Hepatocyte (in vitro differentiated cells): Measurements from ENCODE around the gene CFAP69. TPM values are rescaled to one million over a fixed set of nuclear protein-coding genes. Genes with fewer than 3 reads are reported as not detected.

Source experiments
- DNase-seq: peaks from one replicate; pipeline ENCODE4 v3.0.0-alpha.2; 2016; ENCODE audit warnings: low spot score
- H2AFZ ChIP-seq: fragments of 200-600 bp; sonication (generic); 2 replicates; pipeline ENCODE4 v1.6.0; 2016; ENCODE audit warnings: antibody characterized with exemption, mild to moderate bottlenecking
- H3K27ac ChIP-seq: fragments of 200-600 bp; sonication (generic); 2 replicates; pipeline ENCODE4 v1.5.1; 2016; ENCODE audit warnings: mild to moderate bottlenecking
- H3K27me3 ChIP-seq: fragments of 200-600 bp; sonication (generic); 2 replicates; pipeline ENCODE4 v1.6.1; 2016
- H3K36me3 ChIP-seq: fragments of 200-600 bp; sonication (generic); replicated peaks from 2 replicates; pipeline ENCODE4 v1.5.1; 2016; ENCODE audit warnings: low read depth; ENCODE audit not compliant: insufficient read depth
- H3K4me1 ChIP-seq: fragments of 200-600 bp; sonication (generic); 2 replicates; pipeline ENCODE4 v1.5.1; 2016; ENCODE audit warnings: mild to moderate bottlenecking, moderate library complexity; ENCODE audit not compliant: insufficient read depth
- H3K4me2 ChIP-seq: fragments of 200-600 bp; sonication (generic); 2 replicates; pipeline ENCODE4 v1.6.0; 2016
- H3K4me3 ChIP-seq: fragments of 200-600 bp; sonication (generic); 2 replicates; pipeline ENCODE4 v1.5.1; 2016; ENCODE audit warnings: mild to moderate bottlenecking
- H3K79me2 ChIP-seq: fragments of 200-600 bp; sonication (generic); 2 replicates; pipeline ENCODE4 v1.6.0; 2017; ENCODE audit warnings: mild to moderate bottlenecking
- H3K9me2 ChIP-seq: fragments of 200-600 bp; sonication (generic); replicated peaks from 2 replicates; pipeline ENCODE4 v1.6.0; 2017; ENCODE audit warnings: mild to moderate bottlenecking; ENCODE audit not compliant: insufficient read depth
- H3K9me3 ChIP-seq: fragments of 200-600 bp; sonication (generic); 2 replicates; pipeline ENCODE4 v1.5.1; 2016; ENCODE audit warnings: low read depth, mild to moderate bottlenecking
- H4K20me1 ChIP-seq: fragments of 200-600 bp; sonication (generic); 2 replicates; pipeline ENCODE4 v1.6.0; 2016; ENCODE audit warnings: mild to moderate bottlenecking; ENCODE audit not compliant: insufficient read depth, poor library complexity, severe bottlenecking
- EZH2 ChIP-seq: fragments of 200-600 bp; sonication (generic); IDR thresholded peaks from 2 replicates; pipeline ENCODE4 v1.6.1; 2016; ENCODE audit warnings: antibody characterized with exemption, mild to moderate bottlenecking, borderline replicate concordance
- EZH2phosphoT487 ChIP-seq: fragments of 200-600 bp; sonication (generic); IDR thresholded peaks from one replicate; pipeline ENCODE4 v1.6.1; 2018; ENCODE audit warnings: antibody characterized with exemption, mild to moderate bottlenecking, low read depth, moderate library complexity; ENCODE audit not compliant: unreplicated experiment, severe bottlenecking
- WGBS: methylation state at CpG from one replicate; pipeline ENCODE4 v1.1.6; 2016; ENCODE audit warnings: low lambda C conversion rate; ENCODE audit errors: missing lambda C conversion rate; 5-methylcytosine and 5-hydroxymethylcytosine counted together
- polyA plus RNA-seq: library from polyadenylated mRNA; unstranded; fragments of >200 nt; fragmentation: Nextera tagmentation; extraction: Ambion mirVana; gene quantifications from 2 replicates; pipeline ENCODE4 v1.2.1, GENCODE V29; 2016
- total RNA-seq: library from RNA; depleted of rRNA; stranded (reverse); fragments of >200 nt; gene quantifications from 2 replicates; pipeline ENCODE4 v1.2.3, GENCODE V29; 2014
- TF ChIP-seq, protein P1 (sequence below): fragments of 200-600 bp; sonication (generic); IDR thresholded peaks from 2 replicates; pipeline ENCODE4 v1.5.1; 2016; ENCODE audit warnings: antibody characterized with exemption, mild to moderate bottlenecking; ENCODE audit not compliant: poor library complexity

CFAP69 gene
- total and polyA plus RNA-seq, 2 experiments from 2014 or later: 1.6 to 4.3 TPM

DNA sequence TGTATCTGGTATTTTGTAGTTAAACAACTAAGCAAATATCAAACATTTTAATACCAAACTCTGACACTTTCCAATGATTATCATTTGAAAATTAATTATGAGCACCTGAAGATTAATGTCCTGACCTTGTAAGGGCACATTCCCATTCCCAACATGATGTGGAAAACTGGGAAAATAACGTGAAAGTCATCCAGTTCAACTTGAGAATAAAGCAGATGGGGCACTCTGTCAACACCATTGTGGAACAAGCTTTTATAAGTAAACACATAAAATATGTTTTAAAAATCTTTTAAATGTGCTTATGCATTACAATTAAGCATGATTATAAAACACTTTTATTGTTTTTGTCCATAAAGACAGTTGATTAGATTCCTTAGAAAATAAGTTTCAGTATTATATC, 19.4 kb upstream of the CFAP69 start:
- no peaks in the 10 kb centered on the region for H3K79me2 ChIP-seq
- no peaks in the 10 kb centered on the region for H3K9me2 ChIP-seq
- peaks cover 3% of the 10 kb centered on the region for H3K4me1 ChIP-seq
- WGBS: 71% methylated on average over 1 of the region's 1 CpG
- H3K36me3 ChIP-seq: no peaks in the 10 kb centered on the region
- DNase-seq: no peak
- H3K4me2 ChIP-seq: no peak overlapping the region
- no peak for TF ChIP-seq EZH2
- no peak for TF ChIP-seq EZH2phosphoT487
- TF ChIP-seq, protein P1, sequence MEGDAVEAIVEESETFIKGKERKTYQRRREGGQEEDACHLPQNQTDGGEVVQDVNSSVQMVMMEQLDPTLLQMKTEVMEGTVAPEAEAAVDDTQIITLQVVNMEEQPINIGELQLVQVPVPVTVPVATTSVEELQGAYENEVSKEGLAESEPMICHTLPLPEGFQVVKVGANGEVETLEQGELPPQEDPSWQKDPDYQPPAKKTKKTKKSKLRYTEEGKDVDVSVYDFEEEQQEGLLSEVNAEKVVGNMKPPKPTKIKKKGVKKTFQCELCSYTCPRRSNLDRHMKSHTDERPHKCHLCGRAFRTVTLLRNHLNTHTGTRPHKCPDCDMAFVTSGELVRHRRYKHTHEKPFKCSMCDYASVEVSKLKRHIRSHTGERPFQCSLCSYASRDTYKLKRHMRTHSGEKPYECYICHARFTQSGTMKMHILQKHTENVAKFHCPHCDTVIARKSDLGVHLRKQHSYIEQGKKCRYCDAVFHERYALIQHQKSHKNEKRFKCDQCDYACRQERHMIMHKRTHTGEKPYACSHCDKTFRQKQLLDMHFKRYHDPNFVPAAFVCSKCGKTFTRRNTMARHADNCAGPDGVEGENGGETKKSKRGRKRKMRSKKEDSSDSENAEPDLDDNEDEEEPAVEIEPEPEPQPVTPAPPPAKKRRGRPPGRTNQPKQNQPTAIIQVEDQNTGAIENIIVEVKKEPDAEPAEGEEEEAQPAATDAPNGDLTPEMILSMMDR: no peak
- H3K4me3 ChIP-seq: no peak overlapping the region
- no peaks in the 10 kb centered on the region for H4K20me1 ChIP-seq
- no peak overlapping the region for H3K27ac ChIP-seq
- H3K9me3 ChIP-seq: no peaks in the 10 kb centered on the region
- H2AFZ ChIP-seq: no peak overlapping the region
- H3K27me3 ChIP-seq: no peaks in the 10 kb centered on the region

DNA sequence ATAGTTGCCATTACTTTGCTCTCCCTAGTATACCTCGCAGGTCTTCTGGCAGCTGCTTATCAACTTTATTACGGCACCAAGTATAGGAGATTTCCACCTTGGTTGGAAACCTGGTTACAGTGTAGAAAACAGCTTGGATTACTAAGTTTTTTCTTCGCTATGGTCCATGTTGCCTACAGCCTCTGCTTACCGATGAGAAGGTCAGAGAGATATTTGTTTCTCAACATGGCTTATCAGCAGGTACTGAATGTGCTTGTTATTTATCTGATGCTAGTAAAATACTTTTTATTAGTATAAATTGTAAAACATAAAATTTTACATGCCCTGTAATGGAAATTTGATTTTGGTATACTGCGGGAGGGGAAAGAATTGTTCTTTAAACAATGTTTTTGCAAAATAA, 17.7 kb upstream of the CFAP69 start:
- Histone ChIP-seq H3K27ac (no peak overlapping the region), H3K9me3 (no peaks in the 10 kb centered on the region), H3K4me2 (no peak overlapping the region), H3K4me3 (no peak overlapping the region), H3K36me3 (no peaks in the 10 kb centered on the region), H4K20me1 (no peaks in the 10 kb centered on the region), H3K27me3 (no peaks in the 10 kb centered on the region), H3K4me1 (peaks cover 3% of the 10 kb centered on the region), H3K9me2 (no peaks in the 10 kb centered on the region), H2AFZ (no peak overlapping the region), H3K79me2 (no peaks in the 10 kb centered on the region)
- no peak for DNase-seq
- WGBS: 91% methylated on average over 5 of the region's 5 CpGs
- TF ChIP-seq EZH2phosphoT487 (no peak), EZH2 (no peak)
- TF ChIP-seq, protein P1: no peak

DNA sequence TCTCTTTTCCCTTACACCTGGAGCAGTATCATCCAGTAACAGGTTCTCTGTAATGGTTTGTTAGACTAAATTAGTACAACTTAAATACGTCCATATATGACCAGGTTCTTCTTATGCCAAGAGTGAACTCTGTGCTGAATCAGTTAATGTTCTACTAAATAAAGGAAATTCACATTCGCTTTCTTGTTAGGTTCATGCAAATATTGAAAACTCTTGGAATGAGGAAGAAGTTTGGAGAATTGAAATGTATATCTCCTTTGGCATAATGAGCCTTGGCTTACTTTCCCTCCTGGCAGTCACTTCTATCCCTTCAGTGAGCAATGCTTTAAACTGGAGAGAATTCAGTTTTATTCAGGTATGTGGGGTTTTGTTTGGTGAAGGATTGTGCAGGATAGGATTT, 15.3 kb upstream of the CFAP69 start:
- Histone ChIP-seq H3K27me3 (no peaks in the 10 kb centered on the region), H2AFZ (peak overlapping the region; percentile 3), H3K36me3 (no peaks in the 10 kb centered on the region), H3K4me3 (no peak overlapping the region), H3K4me1 (peaks cover 3% of the 10 kb centered on the region), H3K4me2 (peak overlapping the region; percentile 38), H3K9me3 (no peaks in the 10 kb centered on the region), H3K27ac (peak overlapping the region; percentile 36), H4K20me1 (no peaks in the 10 kb centered on the region), H3K9me2 (no peaks in the 10 kb centered on the region), H3K79me2 (no peaks in the 10 kb centered on the region)
- 69% methylated on average over 2 of the region's 2 CpGs for WGBS
- DNase-seq: no peak
- TF ChIP-seq, protein P1: no peak
- no peak for TF ChIP-seq EZH2phosphoT487
- TF ChIP-seq EZH2: no peak

DNA sequence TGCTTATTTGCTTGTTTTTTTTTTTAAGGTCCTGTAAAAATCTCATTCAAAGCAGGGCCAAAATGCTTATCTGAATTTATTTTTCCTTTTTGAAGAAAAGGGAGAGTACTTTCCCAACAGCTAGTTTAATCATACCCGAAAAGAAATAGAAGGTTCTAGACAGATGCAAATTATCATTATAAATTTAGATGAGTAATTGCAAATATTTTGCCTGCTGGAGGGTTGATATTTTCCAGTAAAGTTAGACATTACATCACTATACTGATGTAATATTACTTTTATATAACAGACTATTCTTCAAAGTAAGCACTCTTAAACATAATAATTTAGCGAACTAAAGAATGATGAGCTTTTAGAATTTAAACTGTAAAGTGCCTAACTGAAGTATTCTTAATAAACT, 14.1 kb upstream of the CFAP69 start:
- H3K36me3 ChIP-seq: no peaks in the 10 kb centered on the region
- DNase-seq: no peak
- no peak overlapping the region for H3K27ac ChIP-seq
- WGBS: 96% methylated on average over 2 of the region's 2 CpGs
- H2AFZ ChIP-seq: no peak overlapping the region
- H3K4me3 ChIP-seq: no peak overlapping the region
- H3K9me3 ChIP-seq: no peaks in the 10 kb centered on the region
- H3K79me2 ChIP-seq: no peaks in the 10 kb centered on the region
- peak overlapping the region; percentile 38 for H3K4me2 ChIP-seq
- H3K9me2 ChIP-seq: no peaks in the 10 kb centered on the region
- no peaks in the 10 kb centered on the region for H3K27me3 ChIP-seq
- TF ChIP-seq, protein P1: no peak
- TF ChIP-seq EZH2 (no peak), EZH2phosphoT487 (no peak)
- peaks cover 3% of the 10 kb centered on the region for H3K4me1 ChIP-seq
- no peaks in the 10 kb centered on the region for H4K20me1 ChIP-seq
